GM21367 (cell line): ENCODE data around the gene MCEMP1.
"Not testable (repeated sequence)": the region's sequence is repeated elsewhere in the genome, so short reads cannot be mapped to it uniquely, and the experiment has no call there.

Experiments used
- ATAC-seq: cut with Tn5 transposase; IDR thresholded peaks from one replicate; pipeline ENCODE4 v1.9.1; 2021; ENCODE audit not compliant: unreplicated experiment

Gene MCEMP1

DNA sequence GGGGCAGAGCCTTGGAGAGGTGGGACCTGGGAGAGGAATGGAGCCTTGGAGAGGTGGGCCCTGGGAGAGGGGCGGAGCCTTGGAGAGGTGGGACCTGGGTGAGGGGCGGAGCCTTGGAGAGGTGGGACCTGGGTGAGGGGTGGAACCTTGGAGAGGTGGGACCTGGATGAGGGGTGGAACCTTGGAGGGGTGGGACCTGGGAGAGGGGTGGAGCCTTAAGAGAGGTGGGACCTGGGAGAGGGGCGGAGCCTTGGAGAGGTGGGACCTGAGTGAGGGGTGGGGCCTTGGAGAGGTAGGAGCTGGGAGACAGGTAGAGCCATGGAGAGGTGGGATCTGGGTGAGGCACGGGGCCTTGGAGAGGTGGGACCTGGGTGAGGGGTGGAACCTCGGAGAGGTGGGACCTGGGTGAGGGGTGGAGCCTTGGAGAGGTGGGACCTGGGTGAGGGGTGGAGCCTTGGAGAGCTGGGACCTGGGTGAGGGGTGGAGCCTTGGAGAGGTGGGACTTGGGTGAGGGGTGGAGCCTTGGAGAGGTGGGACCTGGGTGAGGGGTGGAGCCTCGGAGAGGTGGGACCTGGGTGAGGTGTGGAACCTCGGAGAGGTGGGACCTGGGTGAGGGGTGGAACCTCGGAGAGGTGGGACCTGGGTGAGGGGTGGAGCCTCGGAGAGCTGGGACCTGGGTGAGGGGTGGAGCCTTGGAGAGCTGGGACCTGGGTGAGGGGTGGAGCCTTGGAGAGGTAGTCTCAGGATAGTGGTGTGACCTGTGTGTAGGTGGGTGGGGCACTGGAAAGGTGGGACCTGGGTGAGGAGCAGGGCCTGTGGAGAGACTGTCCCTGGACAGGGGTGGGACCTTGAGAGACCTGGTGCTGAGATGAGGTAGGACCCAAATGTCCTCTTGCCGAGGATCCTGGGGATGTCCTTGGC, 33.0 kb upstream of the MCEMP1 start:
- ATAC-seq = not testable (repeated sequence)

DNA sequence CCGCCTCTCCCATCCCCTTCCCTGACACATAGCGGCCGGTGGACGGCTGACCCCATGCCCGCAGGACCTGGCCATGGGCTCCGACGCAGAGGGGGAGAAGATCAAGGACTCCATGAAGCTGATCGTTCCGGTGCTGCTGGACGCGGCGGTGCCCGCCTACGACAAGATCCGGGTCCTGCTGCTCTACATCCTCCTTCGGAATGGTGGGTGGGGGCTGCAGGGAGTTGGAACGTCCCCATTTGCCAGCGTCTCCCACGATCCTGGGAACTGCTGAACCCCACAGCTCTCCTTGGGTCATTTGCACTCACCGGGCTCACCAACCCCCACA, 32.4 kb upstream of the MCEMP1 start:
- no peak for ATAC-seq

DNA sequence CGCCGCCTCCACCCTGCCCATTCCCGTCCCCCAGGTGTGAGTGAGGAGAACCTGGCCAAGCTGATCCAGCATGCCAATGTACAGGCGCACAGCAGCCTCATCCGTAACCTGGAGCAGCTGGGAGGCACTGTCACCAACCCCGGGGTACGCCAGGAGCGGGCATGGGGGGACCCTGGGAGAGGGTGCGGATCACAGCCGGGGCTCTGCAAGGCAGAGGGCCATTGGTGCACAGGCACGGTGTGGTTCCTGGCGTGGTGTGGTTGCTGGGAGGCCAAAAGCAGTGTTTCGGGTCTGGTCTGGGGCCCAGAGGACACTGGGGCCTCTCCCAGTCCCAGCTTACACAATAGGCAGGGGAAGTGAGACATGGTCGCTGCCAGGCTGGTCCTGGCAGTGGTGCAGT, 31.7 kb upstream of the MCEMP1 start:
- ATAC-seq = no peak

DNA sequence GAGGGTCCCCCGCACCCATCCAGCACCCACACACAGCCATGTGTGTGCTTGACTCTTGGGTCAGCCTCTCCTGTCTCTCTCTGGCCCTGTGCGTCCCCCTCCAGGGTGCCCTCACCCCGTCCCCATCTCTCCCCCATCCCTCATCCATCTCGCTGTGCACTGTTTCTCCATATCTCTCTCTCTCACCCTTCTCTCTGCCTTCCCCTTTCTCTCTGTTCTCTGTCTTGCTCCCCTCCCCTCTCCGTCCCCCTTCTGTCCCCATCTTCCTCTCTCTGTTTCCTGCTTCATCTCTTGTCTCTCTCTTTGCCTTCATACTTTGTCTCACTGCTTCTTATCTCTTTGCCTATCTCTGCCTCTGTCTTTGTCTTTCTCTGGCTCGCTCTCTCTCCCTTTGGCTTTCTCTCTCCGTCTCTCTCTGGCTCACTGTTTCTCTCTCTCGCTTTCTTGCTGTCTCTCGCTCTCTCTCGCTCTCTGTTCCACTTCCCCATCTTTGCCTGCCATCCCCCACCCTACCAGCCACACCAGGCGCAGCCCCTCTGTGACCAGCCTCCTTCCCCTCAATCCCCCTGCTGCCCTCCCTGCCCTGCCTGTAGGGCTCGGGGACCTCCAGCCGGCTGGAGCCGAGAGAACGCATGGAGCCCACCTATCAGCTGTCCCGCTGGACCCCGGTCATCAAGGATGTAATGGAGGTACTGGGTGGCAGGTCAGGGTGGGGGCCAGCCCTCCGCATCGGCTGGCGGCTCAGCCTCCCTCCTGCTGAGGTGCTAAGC, 31.0 kb upstream of the MCEMP1 start:
- ATAC-seq = no peak

DNA sequence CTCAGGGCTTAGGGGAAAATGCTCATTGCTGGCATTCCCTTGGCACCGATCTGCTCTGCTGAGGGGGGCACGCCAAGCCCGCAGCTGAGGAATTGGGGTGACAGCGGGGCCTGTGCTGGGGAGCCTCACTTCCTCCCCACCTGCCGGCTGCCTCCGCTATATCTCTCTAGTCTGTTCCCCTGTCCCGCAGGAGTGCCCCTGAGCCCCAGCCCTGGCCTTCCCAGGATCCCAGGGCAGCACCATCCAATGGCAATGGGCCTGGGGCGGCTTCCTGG, 30.5 kb upstream of the MCEMP1 start:
- no peak for ATAC-seq

DNA sequence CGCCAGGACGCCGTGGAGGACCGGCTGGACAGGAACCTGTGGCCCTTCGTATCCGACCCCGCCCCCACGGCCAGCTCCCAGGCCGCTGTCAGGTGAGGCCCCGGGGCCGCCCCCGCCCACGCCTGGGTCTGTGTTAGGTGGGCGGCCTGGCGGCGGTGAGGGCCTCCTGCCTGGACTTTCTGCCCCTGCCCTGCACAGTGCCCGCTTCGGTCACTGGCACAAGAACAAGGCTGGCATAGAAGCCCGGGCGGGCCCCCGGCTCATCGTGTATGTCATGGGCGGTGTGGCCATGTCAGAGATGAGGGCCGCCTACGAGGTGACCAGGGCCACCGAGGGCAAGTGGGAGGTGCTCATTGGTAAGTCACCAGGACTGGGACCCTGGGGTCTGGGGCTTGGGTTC, 29.7 kb upstream of the MCEMP1 start:
- ATAC-seq = no peak

DNA sequence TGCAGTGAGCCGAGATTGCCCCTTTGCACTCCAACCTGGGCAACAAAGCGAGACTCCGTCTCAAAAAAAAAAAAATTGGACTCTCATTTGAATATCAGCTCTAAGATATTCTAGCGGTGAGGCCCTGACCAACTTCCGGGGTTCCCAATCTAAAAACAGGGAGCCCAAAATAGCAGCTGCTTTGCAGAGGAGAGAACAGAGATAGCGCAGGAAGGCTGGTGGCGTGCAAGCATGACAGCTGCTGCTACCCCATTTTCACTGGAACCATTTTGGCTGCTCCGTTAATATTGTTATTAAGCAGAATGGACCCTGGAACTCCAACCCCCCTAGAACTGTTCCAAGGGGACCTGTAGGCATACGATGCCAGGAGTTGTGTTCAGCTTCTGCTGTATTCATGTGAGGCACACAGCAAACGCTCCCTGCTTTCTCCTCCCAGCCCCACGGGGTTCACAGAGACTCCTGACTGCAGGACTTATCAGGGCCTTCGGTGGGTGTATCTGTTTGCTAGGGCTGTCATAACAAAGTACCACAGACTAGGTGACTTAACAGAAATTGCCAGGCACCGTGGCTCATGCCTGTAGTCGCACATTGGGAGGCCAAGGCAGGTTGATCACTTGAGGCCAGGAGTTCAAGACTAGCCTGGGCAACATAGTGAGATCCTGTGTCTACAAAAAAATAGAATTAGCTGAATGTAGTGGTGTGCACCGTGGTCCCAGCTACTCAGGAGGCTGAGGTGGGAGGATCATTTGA, 28.4 kb upstream of the MCEMP1 start:
- no peak for ATAC-seq

DNA sequence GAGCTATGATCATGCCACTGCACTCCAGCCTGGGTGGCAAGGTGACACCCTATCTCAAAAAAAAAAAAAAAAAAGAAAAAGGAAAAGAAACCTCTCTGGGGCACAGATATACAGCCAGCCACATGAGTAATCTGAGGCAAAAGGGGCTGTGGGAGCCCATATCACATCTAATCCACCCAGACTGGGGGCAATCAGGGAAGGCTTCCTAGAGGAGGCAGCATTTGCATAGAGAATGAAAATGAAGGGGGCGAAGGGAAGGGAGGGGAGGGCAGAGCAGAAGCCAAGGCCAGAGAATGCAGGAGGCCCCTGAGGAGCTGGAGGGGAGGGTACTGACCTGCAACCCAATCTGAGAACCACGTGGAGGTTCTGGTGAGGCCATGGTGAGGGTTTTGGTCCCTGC, 26.7 kb upstream of the MCEMP1 start:
- no peak for ATAC-seq

DNA sequence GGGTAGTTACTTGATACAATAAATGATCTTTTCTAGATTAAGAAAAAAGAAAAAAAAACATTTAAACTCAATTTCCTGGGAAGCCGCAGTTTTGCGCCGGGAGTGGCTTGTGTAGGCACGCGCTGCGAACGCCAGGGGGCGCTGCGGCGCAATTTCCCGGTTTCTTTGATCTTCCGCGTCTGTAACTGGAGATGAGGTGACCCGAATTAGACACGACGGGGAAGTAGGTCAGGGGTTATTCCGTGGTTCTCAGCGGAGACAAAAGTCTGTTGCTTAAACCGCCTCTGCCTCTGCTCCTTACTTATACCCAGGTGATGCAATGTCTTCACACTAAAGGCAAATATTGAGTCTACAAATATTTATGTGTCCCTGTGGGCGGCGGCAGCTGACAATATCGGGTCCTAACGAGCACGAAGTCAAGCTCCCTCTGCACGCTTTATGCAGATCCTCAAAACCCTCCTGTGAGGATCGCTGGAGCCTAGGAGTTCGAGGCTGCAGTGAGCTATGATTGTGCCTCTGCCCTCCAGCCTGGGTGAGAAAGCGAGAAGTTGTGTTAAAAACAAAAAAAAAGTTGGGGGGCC, 24.7 kb upstream of the MCEMP1 start:
- ATAC-seq = no peak

DNA sequence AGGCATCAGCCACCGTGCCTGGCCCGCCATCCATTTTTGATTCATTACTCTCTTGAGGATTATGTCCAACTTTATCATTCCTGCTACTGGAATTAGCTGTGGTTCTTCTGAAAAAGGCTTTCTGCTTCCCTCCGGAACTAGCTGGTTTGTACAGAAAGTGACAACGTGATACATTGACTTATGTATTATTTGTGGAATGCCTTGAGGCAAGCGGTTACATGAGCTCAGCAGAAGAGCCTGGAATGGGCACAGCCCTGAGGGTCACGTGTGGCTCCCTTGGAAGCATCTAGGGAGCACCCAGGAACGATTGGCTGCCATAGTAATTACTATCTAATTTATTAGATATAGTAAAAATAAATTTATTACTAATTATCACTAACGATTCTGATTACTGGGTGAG, 22.5 kb upstream of the MCEMP1 start:
- ATAC-seq = no peak

DNA sequence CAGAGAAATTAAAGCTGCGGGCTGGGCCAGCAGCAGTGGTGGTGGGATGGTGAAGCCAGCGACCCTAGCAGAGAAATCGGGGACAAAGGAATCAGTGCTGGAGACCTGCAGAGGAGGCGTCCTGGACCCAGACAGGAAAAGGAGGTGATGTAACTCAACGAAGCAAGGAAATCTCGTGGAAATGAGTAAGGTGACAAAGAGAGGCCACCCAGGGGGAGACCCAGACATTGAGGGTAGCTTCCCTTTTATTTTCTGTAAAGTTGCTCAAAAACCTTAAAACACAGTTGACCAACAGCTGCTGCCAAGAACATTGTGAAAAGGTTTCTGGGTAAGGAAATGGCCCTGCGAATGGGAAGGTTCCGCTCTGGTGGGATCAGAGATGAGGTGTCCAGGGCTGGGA, 21.3 kb upstream of the MCEMP1 start:
- ATAC-seq = no peak

DNA sequence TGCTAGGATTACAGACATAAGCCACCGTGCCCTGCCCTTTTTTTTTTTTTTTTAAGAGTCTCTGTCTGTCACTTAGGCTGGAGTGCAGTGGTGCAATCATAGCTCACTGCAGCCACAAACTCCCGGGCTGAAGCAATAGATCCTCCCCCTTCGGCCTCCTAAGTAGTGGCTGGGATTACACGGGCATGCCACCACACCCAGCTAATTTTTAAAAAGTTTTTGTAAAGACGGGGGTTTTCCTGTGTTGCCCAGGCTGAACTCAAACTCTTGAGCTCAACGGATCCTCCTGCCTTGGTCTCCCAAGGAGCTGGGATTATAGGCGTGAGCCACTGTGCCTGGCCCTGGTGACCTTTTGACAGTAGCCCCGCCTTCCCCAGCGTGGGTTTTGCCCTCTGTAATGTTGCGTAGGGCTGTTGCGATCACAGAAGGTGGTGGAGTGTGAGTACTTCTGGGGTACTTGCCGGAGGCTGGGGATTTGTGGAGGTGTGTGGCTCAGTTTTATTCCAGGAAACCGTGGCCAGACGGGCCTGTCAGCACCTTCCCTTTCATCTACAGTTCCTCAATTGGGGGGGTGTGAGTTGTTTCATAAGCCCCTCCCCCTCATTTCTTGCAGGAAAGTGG, 19.6 kb upstream of the MCEMP1 start:
- no peak for ATAC-seq

DNA sequence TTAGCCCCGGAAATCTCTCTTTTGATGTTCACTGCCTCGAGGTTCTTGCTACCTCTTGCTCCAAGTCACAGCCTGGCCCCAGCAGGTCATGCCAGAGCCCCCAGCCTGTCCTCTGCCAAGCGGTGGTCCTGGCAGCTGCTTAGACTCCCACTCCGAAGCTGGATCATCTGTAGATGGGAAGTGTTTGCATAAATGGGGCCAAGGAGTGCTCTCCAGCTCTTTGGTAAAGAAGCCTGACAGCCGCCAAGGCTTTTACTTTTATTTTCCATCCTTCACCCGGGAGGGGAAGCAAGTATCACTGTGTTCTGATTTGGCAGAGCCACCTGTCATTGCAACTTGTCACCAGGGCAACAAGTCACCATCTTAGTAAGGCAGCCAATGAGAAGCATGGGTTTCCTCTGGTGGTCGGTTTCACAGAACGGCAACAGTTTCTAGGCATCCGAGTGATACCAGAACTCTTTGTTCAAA, 18.6 kb upstream of the MCEMP1 start:
- no peak for ATAC-seq

DNA sequence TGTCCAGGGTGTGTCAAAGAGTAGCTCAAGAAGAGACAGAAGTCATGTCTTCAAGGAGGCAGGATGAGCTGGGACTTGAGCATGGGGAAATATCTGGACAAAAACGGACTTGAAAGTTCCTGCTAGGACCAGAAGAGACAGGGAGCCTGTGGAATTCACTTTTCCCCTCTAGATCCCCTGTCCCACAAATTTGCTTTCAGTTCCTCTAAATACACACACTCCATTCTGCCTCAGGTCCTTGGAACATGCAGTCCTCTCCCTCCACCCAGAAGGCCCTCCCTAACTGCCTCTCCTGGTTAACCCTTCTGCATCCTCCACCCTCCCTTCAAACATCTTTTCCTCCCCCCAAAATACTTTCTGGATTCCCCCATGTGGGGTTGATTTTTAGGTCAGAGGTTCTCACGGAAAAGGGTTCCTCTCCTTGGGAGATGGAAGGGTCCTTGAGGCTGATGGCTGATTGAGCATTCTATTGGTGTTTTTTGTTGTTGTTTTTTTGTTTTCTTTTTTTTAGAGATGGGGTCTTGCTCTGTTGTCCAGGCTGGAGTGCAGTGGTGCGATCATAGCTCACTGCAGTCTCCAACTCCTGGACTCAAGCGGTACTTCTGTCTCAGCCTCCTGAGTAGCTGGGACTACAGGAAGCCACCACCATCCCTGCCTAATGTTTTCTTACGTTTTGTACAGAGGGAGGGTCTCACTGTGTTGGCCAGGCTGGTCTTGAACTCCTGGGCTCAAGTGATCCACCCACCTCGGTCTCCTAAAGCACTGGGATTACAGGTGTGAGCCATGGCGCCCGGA, 14.9 kb upstream of the MCEMP1 start:
- no peak for ATAC-seq

DNA sequence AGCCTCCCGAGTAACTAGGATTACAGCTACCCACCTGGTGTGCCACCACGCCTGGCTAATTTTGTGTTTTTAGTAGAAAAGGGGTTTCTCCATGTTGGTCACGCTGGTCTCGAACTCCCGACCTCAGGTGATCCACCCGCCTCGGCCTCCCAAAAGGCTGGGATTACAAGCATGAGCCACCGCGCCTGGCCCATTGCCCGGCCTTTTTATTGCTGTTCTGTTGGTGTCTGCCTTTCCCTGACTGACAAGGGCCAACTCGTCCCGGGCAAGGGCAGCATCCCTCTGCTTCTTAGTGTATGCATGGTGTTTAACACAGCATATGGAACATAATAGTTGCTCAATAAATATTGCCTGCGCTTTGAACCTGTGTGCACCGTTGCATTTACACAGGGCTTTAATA, 14.2 kb upstream of the MCEMP1 start:
- ATAC-seq = no peak

DNA sequence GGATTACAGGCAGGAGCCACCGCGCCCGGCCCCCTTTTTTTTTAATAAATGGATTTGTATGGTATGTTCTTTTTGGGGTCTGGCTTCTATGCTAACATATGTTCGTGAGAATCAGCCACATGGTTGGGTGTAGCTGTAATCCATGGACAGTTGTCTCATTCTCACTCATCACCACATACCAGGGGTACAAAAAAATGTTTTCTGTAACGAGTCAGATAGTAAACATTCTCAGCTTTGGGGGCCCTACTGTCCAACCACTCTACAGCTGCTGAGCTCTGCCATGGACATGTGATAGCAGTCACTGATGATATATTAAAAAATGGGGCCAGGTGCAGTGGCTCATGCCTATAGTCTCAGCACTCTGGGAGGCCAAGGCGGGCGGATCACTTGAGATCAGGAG, 13.2 kb upstream of the MCEMP1 start:
- no peak for ATAC-seq

DNA sequence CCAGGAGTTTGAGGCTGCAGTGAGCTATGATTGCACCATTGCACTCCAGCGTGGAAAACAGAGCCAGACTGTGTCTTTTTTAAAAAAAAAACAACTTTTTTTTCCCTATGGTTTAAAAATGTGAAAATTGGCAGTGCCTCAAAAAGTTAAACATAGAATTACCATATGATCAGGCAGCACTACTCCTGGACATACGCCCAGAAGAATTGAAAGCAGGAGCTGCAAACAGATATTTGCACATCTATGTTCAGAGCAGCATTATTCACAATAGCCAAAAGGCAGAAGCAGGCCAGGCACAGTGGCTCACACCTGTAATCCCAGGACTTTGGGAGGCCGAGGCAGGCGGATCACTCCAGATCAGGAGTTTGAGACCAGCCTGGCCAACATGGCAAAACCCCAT, 11.8 kb upstream of the MCEMP1 start:
- ATAC-seq = no peak

DNA sequence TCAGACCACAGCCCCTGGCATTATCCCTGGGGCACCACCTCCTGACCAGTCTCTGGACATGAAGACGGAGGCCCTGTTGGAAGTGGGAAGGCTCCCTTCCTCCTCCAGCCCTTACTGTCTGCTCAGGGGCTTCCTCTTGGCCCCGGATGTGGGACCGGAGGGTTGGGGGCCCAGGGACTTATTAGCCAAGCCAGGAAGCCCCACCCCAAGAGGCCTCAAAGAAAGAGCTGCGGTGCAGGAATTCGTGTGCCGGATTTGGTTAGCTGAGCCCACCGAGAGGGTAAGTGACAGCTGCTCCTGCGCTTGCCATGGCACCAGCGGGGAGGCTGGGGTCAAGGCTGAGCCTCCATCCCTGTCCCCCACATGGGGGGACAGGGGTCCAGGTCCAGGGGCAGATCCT, 8.0 kb upstream of the MCEMP1 start, which contains the start of gene RETN:
RETN (plus strand) TSS at position 208 of the 400 bp plus-strand sequence. CDS start 278 bp downstream, outside the sequence.
- no peak for ATAC-seq

DNA sequence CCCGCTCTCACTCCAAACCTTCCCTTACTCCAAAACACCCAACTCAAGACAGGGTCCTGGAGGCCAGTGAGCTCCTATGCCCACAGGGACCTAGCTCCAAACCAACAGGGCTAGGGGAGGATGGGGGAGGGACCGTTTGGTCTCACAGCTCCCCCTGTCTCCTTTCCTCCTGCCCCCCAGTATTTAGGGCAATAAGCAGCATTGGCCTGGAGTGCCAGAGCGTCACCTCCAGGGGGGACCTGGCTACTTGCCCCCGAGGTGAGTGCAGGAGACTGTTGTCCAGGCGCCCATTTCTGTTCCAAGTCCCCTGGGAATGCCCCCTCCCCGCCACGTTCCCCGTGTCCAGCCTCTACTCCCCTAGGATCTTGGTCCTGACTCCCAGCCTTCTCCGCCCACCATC, 7.2 kb upstream of the MCEMP1 start:
- ATAC-seq = no peak

DNA sequence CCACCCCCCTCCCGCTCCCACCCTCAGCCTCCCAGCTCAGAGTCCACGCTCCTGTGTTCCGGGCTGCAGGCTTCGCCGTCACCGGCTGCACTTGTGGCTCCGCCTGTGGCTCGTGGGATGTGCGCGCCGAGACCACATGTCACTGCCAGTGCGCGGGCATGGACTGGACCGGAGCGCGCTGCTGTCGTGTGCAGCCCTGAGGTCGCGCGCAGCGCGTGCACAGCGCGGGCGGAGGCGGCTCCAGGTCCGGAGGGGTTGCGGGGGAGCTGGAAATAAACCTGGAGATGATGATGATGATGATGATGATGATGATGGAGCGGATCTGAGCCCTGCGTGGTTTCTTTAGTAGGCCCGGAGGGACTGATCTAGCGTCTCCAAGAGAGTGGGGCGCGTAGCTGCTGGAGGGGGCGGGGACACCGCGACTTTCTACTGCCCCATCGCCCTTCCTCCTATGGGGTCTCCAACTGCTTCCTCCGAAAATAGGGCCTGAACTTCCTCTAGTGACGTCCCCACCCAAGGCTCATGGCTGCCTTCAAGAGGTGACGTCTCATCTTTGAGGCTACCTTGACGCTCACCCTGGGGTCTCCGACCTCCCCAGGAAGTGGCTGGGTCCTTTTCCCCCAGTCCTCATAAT, 6.6 kb upstream of the MCEMP1 start:
- no peak for ATAC-seq
